CD14-positive monocyte (primary cell): ENCODE results near the gene FBXL5. TPM values are rescaled to one million over a fixed set of nuclear protein-coding genes. Genes with fewer than 3 reads are reported as not detected.

Experiments
- DNase-seq, 3 donors: peaks; one replicate each; pipeline ENCODE4 v3.0.0-alpha.2; 2011 to 2022
- H2AFZ ChIP-seq: 2 replicates; pipeline ENCODE4 v1.6.0; 2012; ENCODE audit warnings: mild to moderate bottlenecking, low read depth, low read length, inconsistent platforms; ENCODE audit not compliant: insufficient read depth, poor library complexity, severe bottlenecking
- H3K27ac ChIP-seq, 2 donors: 1 replicate in 1 of 2; 2 replicates in 1 of 2; pipeline ENCODE4 v1.5.1; 2012 to 2013; ENCODE audit warnings: low read length in 2 of 2, control low read depth in 1 of 2, inconsistent platforms in 1 of 2, low read depth in 1 of 2, mild to moderate bottlenecking in 1 of 2
- H3K27me3 ChIP-seq, 2 donors: one replicate each; pipeline versions ENCODE4 v1.6.0 to v1.6.1; 2011 to 2013; ENCODE audit warnings: low read length in 2 of 2; ENCODE audit not compliant: control insufficient read depth in 2 of 2, insufficient read depth in 2 of 2
- H3K36me3 ChIP-seq, 2 donors: replicated peaks in 1 of 2; 1 replicate in 1 of 2; 2 replicates in 1 of 2; pipeline versions ENCODE4 v1.5.1 to v1.6.1; 2012 to 2013; ENCODE audit warnings: low read length in 2 of 2, control low read depth in 1 of 2, inconsistent platforms in 1 of 2, mild to moderate bottlenecking in 1 of 2; ENCODE audit not compliant: insufficient read depth in 2 of 2, control insufficient read depth in 1 of 2
- H3K4me1 ChIP-seq, 2 donors: 1 replicate in 1 of 2; 2 replicates in 1 of 2; pipeline versions ENCODE4 v1.5.1 to v1.6.1; 2012 to 2013; ENCODE audit warnings: low read length in 2 of 2, control low read depth in 1 of 2, inconsistent platforms in 1 of 2, mild to moderate bottlenecking in 1 of 2, moderate library complexity in 1 of 2; ENCODE audit not compliant: insufficient read depth in 2 of 2, control insufficient read depth in 1 of 2
- H3K4me2 ChIP-seq: replicated peaks from 2 replicates; pipeline ENCODE3; 2012; ENCODE audit warnings: low read length, moderate library complexity, mild to moderate bottlenecking; ENCODE audit not compliant: poor library complexity, severe bottlenecking; ENCODE audit errors: extremely low read depth
- H3K4me3 ChIP-seq, 3 experiments: fragments of 200-600 bp in 1 of 3; sonication (generic) in 1 of 3; replicated peaks in 1 of 3; 1 replicate in 2 of 3; 2 replicates in 1 of 3; pipeline ENCODE4 v1.5.1; 2011 to 2013; ENCODE audit warnings: low read length in 3 of 3, mild to moderate bottlenecking in 3 of 3, control low read depth in 2 of 3, low read depth in 2 of 3, inconsistent platforms in 1 of 3, moderate library complexity in 1 of 3
- H3K79me2 ChIP-seq: 2 replicates; pipeline ENCODE4 v1.6.0; 2012; ENCODE audit warnings: mild to moderate bottlenecking, control low read depth, inconsistent platforms, low read length, moderate library complexity; ENCODE audit not compliant: insufficient read depth
- H3K9ac ChIP-seq: 2 replicates; pipeline ENCODE4 v1.6.0; 2017; ENCODE audit warnings: low read length, mild to moderate bottlenecking; ENCODE audit not compliant: insufficient read depth, poor library complexity, severe bottlenecking
- H3K9me3 ChIP-seq, 2 donors: replicated peaks in 1 of 2; 1 replicate in 1 of 2; 2 replicates in 1 of 2; pipeline versions ENCODE4 v1.5.1 to v1.6.1; 2012 to 2013; ENCODE audit warnings: low read length in 2 of 2, control low read depth in 1 of 2; ENCODE audit not compliant: control insufficient read depth in 1 of 2, insufficient read depth in 1 of 2
- H4K20me1 ChIP-seq: 2 replicates; pipeline ENCODE4 v1.6.0; 2012; ENCODE audit warnings: mild to moderate bottlenecking, low read length, control low read depth, moderate library complexity; ENCODE audit not compliant: insufficient read depth
- H3K27ac Mint-ChIP-seq, 7 donors: one replicate each; pipeline ENCODE4 v1.8.0; 2020; ENCODE audit warnings: mild to moderate bottlenecking in 7 of 7, mixed read lengths in 7 of 7, moderate library complexity in 6 of 7, inconsistent platforms in 2 of 7
- H3K27me3 Mint-ChIP-seq, 3 donors: one replicate each; pipeline ENCODE4 v1.8.0; 2021 to 2022; ENCODE audit warnings: low read depth in 3 of 3, mild to moderate bottlenecking in 3 of 3, mixed read lengths in 3 of 3, moderate library complexity in 3 of 3, inconsistent platforms in 1 of 3
- H3K36me3 Mint-ChIP-seq, 2 donors: one replicate each; pipeline ENCODE4 v1.8.0; 2020; ENCODE audit warnings: mixed read lengths in 2 of 2, inconsistent platforms in 1 of 2, mild to moderate bottlenecking in 1 of 2
- H3K4me1 Mint-ChIP-seq: one replicate; pipeline ENCODE4 v1.8.0; 2020; ENCODE audit warnings: mild to moderate bottlenecking, mixed read lengths
- H3K4me3 Mint-ChIP-seq, 2 donors: one replicate each; pipeline ENCODE4 v1.8.0; 2020; ENCODE audit warnings: mild to moderate bottlenecking in 2 of 2, mixed read lengths in 2 of 2, moderate library complexity in 1 of 2
- H3K9me3 Mint-ChIP-seq, 7 donors: one replicate each; pipeline ENCODE4 v1.8.0; 2020 to 2022; ENCODE audit warnings: mixed read lengths in 7 of 7, mild to moderate bottlenecking in 6 of 7, moderate library complexity in 6 of 7, inconsistent platforms in 2 of 7
- CTCF ChIP-seq: fragments of 200-600 bp; IDR thresholded peaks from one replicate; pipeline ENCODE4 v1.8.0; 2022; ENCODE audit warnings: antibody characterized with exemption, mild to moderate bottlenecking
- WGBS: methylation state at CpG from one replicate; pipeline ENCODE4 v1.1.5; 2013; ENCODE audit warnings: missing lambda C conversion rate; ENCODE audit not compliant: insufficient coverage; 5-methylcytosine and 5-hydroxymethylcytosine counted together
- intact Hi-C, 2 donors: fragments of 100-400 bp; cut with micrococcal nuclease; formaldehyde crosslinking; loops; one replicate each; pipeline versions ENCODE4 v1.15.0 to v1.15.1; 2023
- polyA plus RNA-seq, 3 donors: library from polyadenylated mRNA; depleted of rRNA in 1 of 3; unstranded in 2 of 3; stranded (reverse) in 1 of 3; fragments of 300-500 nt in 2 of 3; fragments of >200 nt in 1 of 3; fragmentation: Illumina TruSeq in 2 of 3; gene quantifications; 1 replicate in 2 of 3; 2 replicates in 1 of 3; pipeline ENCODE4 v1.2.3, GENCODE V29; 2012 to 2021

The FBXL5 gene
- polyA plus RNA-seq, 3 donors, result 172 to 518 (median 484) TPM

- Histone ChIP-seq H3K4me2 (peak overlapping the region; percentile 93), H3K9ac (peak overlapping the region; percentile 79), H3K27me3 (no peaks in the 10 kb centered on the region), H3K27ac (peak overlapping the region; percentile 70 to 87), H4K20me1 (peaks cover 26% of the 10 kb centered on the region), H3K36me3 (peaks cover 30 to 35% of the 10 kb centered on the region in 2 donors), H3K9me3 (no peaks in the 10 kb centered on the region), H3K4me3 (peak overlapping the region; percentile 60 to 92 (median 63)), H2AFZ (peak overlapping the region; percentile 75), H3K4me1 (peaks cover 68 to 85% of the 10 kb centered on the region in 2 donors), H3K79me2 (peaks cover 70% of the 10 kb centered on the region)
- no peak for TF ChIP-seq CTCF
- peaks cover 0 to 1% (median 1%) of the 10 kb centered on the region in 3 donors for H3K27me3 Mint-ChIP-seq
- intact Hi-C loops, result loop anchor here in 1 of 2 donors (5.0 to 10.0 kb wide), 2 partner anchors 51 to 699 kb away; partner anchors contain the start of gene CPEB2
- H3K27ac Mint-ChIP-seq, result peak overlapping the region; percentile 91 to 96 (median 94)
- 66% methylated on average over 11 of the region's 11 CpGs for WGBS
- DNase-seq, result no peak
- peaks cover 0 to 14% (median 4%) of the 10 kb centered on the region in 7 donors for H3K9me3 Mint-ChIP-seq
- peak overlapping the region; percentile 87 to 97 for H3K4me3 Mint-ChIP-seq
- H3K4me1 Mint-ChIP-seq, result peaks cover 83% of the 10 kb centered on the region
- H3K36me3 Mint-ChIP-seq, result peaks cover 34 to 46% of the 10 kb centered on the region in 2 donors
These were observed 48.3 kb upstream of the FBXL5 start for GRCh38 chr4:15703439-15703838.

GRCh38 chr4:15702941-15703403 is 47.8 kb upstream of the FBXL5 start, which contains the start of gene BST1:
TSS of gene BST1 (plus strand) at chr4:15703065. CDS start at chr4:15703145, 80 bp downstream.
- Histone ChIP-seq H3K9ac (peak within 1 kb of the TSS; percentile 79), H3K27me3 (no peaks in the 10 kb centered on the region), H3K4me3 (peak within 1 kb of the TSS; percentile 60 to 92 (median 63)), H2AFZ (peak within 1 kb of the TSS; percentile 75), H3K4me1 (peaks cover 68 to 81% of the 10 kb centered on the region in 2 donors), H3K4me2 (peak within 1 kb of the TSS; percentile 93), H3K9me3 (no peaks in the 10 kb centered on the region), H3K27ac (peak within 1 kb of the TSS; percentile 70 to 87), H3K79me2 (peaks cover 68% of the 10 kb centered on the region), H3K36me3 (peaks cover 25 to 30% of the 10 kb centered on the region in 2 donors), H4K20me1 (peaks cover 21% of the 10 kb centered on the region)
- H3K27ac Mint-ChIP-seq, result peak within 1 kb of the TSS; percentile 91 to 97 (median 94)
- intact Hi-C loops, result loop anchor here in 1 of 2 donors (5.0 to 10.0 kb wide), 2 partner anchors 51 to 698 kb away; partner anchors contain the start of gene CPEB2
- peak; percentile 93 to 96 (median 94) for DNase-seq
- WGBS, result under 1% methylated on average over 43 of the region's 43 CpGs
- peaks cover 29 to 46% of the 10 kb centered on the region in 2 donors for H3K36me3 Mint-ChIP-seq
- peaks cover 0 to 1% (median 1%) of the 10 kb centered on the region in 3 donors for H3K27me3 Mint-ChIP-seq
- no peak for TF ChIP-seq CTCF
- H3K4me3 Mint-ChIP-seq, result peak within 1 kb of the TSS; percentile 87 to 97
- H3K4me1 Mint-ChIP-seq, result peaks cover 88% of the 10 kb centered on the region
- H3K9me3 Mint-ChIP-seq, result peaks cover 0 to 14% (median 5%) of the 10 kb centered on the region in 7 donors
